ENCODE data around the gene GIT1. TPM values are rescaled to one million over a fixed set of nuclear protein-coding genes. Genes with fewer than 3 reads are reported as not detected.

The GIT1 gene
- total and polyA plus RNA-seq, 2 of the 13 experiments (the other 11 are each of a cell fraction or from before 2014, with no cell fraction given) = 14.2 to 30.8 TPM

DNA sequence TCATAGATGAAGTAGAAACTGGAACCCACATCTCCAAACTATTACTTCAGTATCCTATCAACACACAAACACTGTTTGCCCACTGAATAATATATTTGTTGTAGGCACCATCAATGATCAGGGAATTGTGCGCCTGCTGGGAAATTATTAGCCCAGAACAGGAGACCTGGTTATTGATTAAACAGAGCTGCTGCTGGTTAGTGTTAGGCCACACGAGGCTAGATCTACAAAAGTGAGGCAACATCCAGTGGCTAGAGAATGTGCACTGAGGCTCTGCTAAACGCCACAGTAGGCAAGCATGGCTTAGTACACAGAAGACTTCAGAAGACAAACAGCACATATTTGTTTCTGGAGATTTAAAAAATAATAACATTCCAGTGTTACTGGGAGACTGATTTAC, 33.6 kb downstream of the GIT1 start (continued):
- TF ChIP-seq CAMTA2 (CRISPR knock-in tag; IDR thresholded peaks at IDR 0.05; ENCODE audit: borderline replicate concordance) (no peak), DPF2 (CRISPR knock-in tag; IDR thresholded peaks at IDR 0.05; ENCODE audit: borderline replicate concordance, low read depth) (0 out of 2 replicates have a peak, but pooled peaks have one; percentile 32), STAT5B (CRISPR knock-in tag; IDR thresholded peaks at IDR 0.05) (no peak), ZNF747 (CRISPR knock-in tag; IDR thresholded peaks at IDR 0.05; ENCODE audit: borderline replicate concordance) (no peak), ZEB1 (IDR thresholded peaks at IDR 0.05; ENCODE audit: insufficient replicate concordance, low read depth) (no peak), WIZ (CRISPR knock-in tag; IDR thresholded peaks at IDR 0.05) (no peak), ZNF670 (CRISPR knock-in tag; IDR thresholded peaks at IDR 0.05; ENCODE audit: borderline replicate concordance) (no peak), HHEX (CRISPR knock-in tag; IDR thresholded peaks at IDR 0.05) (peak; percentile 93), ZNF460 (CRISPR knock-in tag; IDR thresholded peaks at IDR 0.05; ENCODE audit: borderline replicate concordance) (no peak), ARNT (IDR thresholded peaks at IDR 0.05) (no peak), ZNF296 (CRISPR knock-in tag; conservative IDR thresholded peaks at IDR 0.05) (no peak), DNMT3B (CRISPR knock-in tag; conservative IDR thresholded peaks at IDR 0.05) (0 out of 2 replicates have a peak, but pooled peaks have one; percentile 58), NAIF1 (CRISPR knock-in tag; IDR thresholded peaks at IDR 0.05; ENCODE audit: borderline replicate concordance) (no peak), MED8 (CRISPR knock-in tag; IDR thresholded peaks at IDR 0.05; ENCODE audit: insufficient replicate concordance) (no peak), HNRNPL (IDR thresholded peaks at IDR 0.05; ENCODE audit: low read depth, low read length) (no peak), ZNF510 (CRISPR knock-in tag; IDR thresholded peaks at IDR 0.05; ENCODE audit: low read depth) (no peak), ZNF629 (CRISPR knock-in tag; conservative IDR thresholded peaks at IDR 0.05) (no peak), FOXK1 (CRISPR knock-in tag; IDR thresholded peaks at IDR 0.05; ENCODE audit: borderline replicate concordance, low read depth) (peak; percentile 20; the same call in 1 of the 2 replicates)
- TF ChIP-seq, protein P1, sequence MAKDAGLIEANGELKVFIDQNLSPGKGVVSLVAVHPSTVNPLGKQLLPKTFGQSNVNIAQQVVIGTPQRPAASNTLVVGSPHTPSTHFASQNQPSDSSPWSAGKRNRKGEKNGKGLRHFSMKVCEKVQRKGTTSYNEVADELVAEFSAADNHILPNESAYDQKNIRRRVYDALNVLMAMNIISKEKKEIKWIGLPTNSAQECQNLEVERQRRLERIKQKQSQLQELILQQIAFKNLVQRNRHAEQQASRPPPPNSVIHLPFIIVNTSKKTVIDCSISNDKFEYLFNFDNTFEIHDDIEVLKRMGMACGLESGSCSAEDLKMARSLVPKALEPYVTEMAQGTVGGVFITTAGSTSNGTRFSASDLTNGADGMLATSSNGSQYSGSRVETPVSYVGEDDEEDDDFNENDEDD (CRISPR knock-in tag; IDR thresholded peaks at IDR 0.05; ENCODE audit: borderline replicate concordance) = peak; percentile 31; the same call in 1 of the 2 replicates
- TF ChIP-seq, protein P2, sequence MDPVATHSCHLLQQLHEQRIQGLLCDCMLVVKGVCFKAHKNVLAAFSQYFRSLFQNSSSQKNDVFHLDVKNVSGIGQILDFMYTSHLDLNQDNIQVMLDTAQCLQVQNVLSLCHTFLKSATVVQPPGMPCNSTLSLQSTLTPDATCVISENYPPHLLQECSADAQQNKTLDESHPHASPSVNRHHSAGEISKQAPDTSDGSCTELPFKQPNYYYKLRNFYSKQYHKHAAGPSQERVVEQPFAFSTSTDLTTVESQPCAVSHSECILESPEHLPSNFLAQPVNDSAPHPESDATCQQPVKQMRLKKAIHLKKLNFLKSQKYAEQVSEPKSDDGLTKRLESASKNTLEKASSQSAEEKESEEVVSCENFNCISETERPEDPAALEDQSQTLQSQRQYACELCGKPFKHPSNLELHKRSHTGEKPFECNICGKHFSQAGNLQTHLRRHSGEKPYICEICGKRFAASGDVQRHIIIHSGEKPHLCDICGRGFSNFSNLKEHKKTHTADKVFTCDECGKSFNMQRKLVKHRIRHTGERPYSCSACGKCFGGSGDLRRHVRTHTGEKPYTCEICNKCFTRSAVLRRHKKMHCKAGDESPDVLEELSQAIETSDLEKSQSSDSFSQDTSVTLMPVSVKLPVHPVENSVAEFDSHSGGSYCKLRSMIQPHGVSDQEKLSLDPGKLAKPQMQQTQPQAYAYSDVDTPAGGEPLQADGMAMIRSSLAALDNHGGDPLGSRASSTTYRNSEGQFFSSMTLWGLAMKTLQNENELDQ (CRISPR knock-in tag; IDR thresholded peaks at IDR 0.05; ENCODE audit: borderline replicate concordance) = no peak
- TF ChIP-seq, protein P3, sequence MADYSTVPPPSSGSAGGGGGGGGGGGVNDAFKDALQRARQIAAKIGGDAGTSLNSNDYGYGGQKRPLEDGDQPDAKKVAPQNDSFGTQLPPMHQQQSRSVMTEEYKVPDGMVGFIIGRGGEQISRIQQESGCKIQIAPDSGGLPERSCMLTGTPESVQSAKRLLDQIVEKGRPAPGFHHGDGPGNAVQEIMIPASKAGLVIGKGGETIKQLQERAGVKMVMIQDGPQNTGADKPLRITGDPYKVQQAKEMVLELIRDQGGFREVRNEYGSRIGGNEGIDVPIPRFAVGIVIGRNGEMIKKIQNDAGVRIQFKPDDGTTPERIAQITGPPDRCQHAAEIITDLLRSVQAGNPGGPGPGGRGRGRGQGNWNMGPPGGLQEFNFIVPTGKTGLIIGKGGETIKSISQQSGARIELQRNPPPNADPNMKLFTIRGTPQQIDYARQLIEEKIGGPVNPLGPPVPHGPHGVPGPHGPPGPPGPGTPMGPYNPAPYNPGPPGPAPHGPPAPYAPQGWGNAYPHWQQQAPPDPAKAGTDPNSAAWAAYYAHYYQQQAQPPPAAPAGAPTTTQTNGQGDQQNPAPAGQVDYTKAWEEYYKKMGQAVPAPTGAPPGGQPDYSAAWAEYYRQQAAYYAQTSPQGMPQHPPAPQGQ (CRISPR knock-in tag; IDR thresholded peaks at IDR 0.05; ENCODE audit: borderline replicate concordance) = no peak
- TF ChIP-seq, protein P4, sequence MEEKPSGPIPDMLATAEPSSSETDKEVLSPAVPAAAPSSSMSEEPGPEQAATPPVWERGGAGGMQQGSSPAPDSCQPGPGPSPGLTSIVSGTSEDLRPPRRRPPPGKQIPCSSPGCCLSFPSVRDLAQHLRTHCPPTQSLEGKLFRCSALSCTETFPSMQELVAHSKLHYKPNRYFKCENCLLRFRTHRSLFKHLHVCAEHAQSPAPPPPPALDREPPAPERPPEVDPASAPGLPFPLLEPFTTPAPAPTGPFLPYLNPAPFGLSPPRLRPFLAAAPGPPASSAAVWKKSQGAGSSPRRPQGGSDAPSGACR (CRISPR knock-in tag; IDR thresholded peaks at IDR 0.05) = no peak
- TF ChIP-seq, protein P5, sequence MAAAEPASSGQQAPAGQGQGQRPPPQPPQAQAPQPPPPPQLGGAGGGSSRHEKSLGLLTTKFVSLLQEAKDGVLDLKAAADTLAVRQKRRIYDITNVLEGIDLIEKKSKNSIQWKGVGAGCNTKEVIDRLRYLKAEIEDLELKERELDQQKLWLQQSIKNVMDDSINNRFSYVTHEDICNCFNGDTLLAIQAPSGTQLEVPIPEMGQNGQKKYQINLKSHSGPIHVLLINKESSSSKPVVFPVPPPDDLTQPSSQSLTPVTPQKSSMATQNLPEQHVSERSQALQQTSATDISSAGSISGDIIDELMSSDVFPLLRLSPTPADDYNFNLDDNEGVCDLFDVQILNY (CRISPR knock-in tag; conservative IDR thresholded peaks at IDR 0.05) = no peak
